LNCaP clone FGC (cell line): ENCODE results near the gene NFKBIE.

Experiments
- DNase-seq: peaks from one replicate; pipeline ENCODE4 v3.0.0-alpha.2; 2011; ENCODE audit warnings: low read depth
- H3K4me3 ChIP-seq: 2 replicates; pipeline ENCODE4 v1.5.1; 2011; ENCODE audit warnings: mild to moderate bottlenecking, low read depth, low read length, control low read depth
- CTCF ChIP-seq: IDR thresholded peaks from 2 replicates; pipeline ENCODE4 v1.5.1; 2012; ENCODE audit warnings: mild to moderate bottlenecking; ENCODE audit not compliant: control insufficient read depth, insufficient read depth; ENCODE audit errors: extremely low read depth

The NFKBIE gene

GRCh38 chr6:44247338-44248302, 17.7 kb downstream of the NFKBIE start:
- peak overlapping the region; percentile 93 for H3K4me3 ChIP-seq
- DNase-seq, result no peak
- no peak for TF ChIP-seq CTCF

- no peak for TF ChIP-seq CTCF
- H3K4me3 ChIP-seq, result peak within 1 kb of the TSS; percentile 93
- DNase-seq, result peak; percentile 98
Measured at GRCh38 chr6:44246663-44247337, 18.6 kb downstream of the NFKBIE start, which contains the start of gene HSP90AB1. TSS of gene HSP90AB1 (plus strand) at chr6:44247101. CDS start at chr6:44248630, 1,529 bp downstream.

GRCh38 chr6:44245912-44246662, 19.3 kb downstream of the NFKBIE start:
- DNase-seq, result peak; percentile 68
- peak overlapping the region; percentile 93 for H3K4me3 ChIP-seq
- peak; percentile 59 for TF ChIP-seq CTCF

- no peak for TF ChIP-seq CTCF
- DNase-seq, result no peak
- H3K4me3 ChIP-seq, result peak overlapping the region; percentile 93
Measured at GRCh38 chr6:44245391-44245911, 19.9 kb downstream of the NFKBIE start.

- DNase-seq, result no peak
Measured at GRCh38 chr6:44243345-44243744, 22.0 kb downstream of the NFKBIE start.

More at GRCh38 chr6:44243345-44243744, 22.0 kb downstream of the NFKBIE start:
- H3K4me3 ChIP-seq, result no peak overlapping the region
- TF ChIP-seq CTCF, result no peak
